ENCODE measurements around the gene PAK6.

Gene PAK6

DNA sequence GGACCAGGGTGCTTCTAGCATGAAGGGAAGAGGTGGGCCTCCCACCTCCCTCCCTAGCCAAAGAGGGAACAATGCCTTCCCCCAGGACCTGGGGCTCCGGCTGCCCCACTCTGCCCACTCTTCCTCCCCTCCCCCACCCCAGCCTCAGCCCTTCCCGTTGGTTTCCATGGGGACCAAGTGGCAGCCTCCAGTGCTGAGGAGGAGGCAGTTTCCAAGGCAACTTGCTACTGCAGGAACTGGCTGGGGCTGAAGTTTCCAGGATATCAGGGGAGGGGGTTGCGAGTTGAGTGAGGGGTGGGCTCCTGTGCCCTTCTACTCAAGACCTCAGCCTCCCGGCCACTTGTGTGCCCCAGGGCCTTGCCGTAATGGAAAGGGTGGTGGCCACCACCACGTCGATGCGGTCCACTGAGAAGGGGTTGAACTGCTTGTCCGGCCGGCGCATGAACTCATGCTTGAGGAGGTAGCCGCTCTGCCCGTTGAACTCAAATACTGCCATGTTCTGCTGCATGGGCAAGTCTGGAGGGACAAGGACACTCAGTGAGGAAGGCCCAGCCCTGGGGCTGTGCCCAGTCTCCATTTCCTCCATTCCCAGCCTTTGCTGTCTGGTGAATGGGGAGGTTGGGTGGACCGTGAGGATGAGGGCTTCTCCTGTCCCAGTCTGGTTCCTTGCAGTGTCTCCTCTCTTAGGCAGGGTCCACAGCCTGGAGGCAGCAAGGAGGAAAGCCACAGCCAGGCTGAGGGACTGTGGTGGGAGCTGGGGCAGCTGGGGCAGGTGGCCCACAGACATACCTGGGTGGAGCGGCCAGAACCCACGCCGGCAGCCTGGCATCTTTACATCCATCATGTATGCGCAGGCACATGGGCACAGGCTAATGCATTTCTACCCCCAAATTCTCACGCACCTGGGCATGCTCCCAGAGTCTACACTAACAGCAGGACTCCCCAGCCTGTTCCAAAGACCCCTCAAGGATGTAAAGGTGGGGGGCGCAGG is 55.3 kb downstream of the PAK6 start:
- DNase-seq, result no peak

DNA sequence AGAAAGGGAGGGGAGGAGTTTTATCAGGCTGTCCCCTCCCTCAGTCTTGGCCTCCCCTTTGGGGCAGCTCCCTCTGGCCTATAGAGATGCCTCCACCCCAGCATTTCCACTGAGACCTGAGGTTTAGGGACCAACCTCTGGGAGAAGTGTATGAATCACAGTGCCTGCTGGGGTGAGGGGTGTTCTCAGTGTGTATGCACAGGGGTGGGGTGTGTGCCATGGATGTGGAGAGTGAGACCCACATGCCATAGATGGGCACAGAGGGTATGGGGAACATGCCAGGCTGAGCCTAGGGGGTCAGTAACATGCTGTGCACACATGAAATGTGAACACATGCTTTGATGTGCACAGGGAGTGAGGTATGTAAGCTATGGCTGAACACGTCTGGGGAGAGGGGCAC is 56.4 kb downstream of the PAK6 start:
- DNase-seq, result no peak

DNA sequence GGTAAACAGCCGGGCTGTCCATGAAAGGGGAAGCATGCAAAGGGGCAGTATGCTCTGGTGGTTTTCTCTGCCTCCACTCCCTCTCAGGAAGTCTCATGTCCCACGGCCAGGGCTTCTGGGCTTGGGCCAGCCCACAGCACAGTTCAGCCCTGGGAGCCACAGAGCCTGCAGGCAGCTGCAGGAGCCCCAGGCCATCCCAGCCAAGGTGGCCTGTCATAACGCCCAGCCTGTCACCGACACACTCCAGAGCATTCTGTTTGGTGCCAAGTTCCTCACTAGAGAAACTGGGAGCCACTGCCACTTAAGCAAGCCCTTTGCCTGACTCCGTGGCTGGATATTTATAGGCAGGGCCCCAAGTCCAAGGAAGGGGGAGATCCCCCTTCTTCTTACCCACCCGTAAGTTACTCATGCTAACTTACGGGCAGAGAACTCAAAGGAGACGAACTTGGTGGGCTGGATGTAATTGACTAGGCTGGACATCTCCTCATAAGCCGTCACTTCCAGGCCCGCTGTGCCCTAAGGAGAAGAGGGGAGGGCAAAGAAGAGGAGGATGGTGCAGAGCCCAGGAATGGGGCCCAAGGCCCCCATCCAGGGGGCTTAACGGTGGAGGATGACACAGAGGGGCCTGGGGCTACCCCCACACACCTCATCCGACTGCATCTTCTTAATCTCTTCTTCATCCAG is 57.2 kb downstream of the PAK6 start:
- DNase-seq, result no peak

DNA sequence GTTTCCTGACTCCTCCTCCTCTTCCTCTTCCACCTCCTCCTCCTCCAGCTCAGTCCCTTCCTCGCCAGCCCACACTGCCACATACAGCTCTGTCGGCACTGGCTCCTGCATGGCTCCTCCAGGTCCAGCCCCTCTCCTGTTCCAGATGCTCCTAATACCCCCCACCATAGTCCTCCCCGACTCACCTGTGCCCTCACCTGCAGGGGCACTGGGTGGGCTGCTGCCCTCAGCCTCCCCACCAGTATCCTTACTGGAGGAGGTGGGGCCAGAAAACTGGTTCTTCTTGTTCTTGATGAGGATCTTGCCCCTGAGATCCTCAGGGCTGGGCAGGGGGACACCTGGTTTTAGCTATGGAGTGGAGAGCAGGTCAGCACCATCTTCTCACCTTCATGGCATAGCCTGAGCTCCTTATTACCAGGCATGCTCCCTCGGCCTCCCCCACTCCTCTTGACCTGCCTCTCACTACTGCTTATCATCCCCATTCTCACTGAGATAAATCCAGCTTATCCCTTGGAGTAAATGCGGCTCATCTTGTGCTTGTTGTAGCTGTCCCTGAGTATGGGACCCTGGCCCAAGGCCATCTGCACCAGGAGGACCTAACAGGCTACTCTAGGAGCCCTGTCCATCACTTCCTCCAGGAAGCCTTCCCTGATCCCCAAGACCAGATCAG is 57.8 kb downstream of the PAK6 start:
- no peak for DNase-seq

DNA sequence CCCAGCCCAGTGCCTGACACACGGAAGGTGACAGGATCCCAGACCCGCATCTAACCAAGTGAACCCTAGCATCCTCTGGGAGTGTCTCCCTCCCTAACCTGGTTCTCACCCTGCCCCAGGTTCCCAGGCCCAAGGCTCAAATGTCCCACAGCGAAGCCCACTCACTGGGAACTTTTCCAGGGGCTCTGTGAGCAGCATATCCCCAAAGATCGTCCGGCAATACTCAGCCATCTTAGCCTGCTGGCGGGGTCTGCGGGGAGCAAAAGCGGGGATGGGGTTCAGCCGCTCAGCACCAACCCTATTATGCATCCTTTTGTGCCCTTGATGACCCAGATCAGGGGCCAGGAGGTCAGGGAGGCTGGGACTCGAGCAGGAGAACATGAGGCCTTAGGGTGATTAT is 58.5 kb downstream of the PAK6 start:
- DNase-seq, result no peak

DNA sequence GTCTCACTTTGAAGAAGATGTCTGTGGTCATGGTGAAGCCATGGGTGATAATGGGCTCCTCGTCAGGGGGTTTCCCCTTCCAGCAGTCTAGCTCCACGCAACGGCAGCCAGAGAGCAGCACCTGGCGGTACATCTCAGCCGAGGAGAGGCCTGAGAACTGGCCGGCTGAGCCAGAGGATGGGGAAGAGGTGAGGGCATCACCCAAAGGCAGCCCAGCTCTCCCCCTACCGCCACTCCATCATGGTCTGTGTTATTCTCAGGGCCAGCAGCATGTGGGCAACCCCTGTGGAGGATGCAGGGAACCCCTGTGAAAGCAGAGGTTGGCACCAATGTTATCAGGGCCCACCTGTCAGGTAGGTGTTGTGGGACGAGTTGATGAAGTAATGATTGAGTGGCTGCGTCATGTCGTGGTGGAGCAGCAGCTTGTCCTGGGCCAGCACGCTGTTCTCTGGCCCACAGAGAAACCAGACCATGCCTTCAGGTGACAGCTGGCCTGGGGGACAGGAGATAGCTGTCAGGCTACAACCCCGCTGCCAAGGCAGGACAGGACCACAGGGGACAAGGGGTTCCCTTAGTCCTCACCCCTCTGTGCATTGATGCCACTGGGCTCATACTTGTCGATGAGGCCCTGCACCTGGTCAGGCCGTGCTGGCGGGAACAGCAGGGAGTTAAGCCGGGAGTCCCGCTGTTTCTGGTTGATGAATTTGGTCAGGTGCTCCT is 59.5 kb downstream of the PAK6 start:
- no peak for DNase-seq

DNA sequence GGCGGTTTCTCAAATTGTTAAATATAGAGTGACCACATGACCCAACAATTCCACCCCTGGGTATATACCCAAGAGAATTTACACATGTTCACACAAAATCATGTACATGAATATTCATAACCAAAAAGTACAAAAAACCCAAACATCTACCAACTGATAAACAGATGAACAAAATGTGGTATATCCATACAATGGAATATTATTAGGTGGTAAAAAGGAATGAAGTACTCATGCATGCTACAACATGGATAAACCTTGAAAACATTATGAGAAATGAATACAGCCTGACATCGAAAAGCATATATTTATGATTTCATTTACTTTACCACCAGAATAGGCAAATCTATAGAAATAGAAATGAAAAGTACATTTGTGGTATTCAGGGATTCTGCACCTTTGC is 61.5 kb downstream of the PAK6 start:
- DNase-seq, result no peak

DNA sequence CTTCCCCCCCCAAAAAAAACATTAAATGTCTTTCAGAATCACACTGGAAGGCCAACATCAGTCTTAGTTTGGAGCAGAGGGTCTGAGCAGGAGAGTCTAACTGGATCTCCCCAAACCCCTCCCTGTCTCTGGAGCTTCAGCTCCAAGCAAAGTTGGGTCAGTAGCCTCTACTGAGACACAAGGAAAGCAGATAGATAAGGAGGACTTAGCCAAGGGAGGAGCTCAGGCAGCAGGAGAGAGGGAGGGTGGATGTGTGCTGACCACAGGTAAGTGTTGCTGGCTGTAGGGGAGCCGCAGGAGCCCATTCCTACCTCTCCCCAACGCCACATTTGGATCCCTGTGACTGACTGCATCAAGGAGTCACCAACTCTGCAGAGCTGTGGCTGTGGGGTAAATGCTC is 61.9 kb downstream of the PAK6 start:
- DNase-seq, result no peak

DNA sequence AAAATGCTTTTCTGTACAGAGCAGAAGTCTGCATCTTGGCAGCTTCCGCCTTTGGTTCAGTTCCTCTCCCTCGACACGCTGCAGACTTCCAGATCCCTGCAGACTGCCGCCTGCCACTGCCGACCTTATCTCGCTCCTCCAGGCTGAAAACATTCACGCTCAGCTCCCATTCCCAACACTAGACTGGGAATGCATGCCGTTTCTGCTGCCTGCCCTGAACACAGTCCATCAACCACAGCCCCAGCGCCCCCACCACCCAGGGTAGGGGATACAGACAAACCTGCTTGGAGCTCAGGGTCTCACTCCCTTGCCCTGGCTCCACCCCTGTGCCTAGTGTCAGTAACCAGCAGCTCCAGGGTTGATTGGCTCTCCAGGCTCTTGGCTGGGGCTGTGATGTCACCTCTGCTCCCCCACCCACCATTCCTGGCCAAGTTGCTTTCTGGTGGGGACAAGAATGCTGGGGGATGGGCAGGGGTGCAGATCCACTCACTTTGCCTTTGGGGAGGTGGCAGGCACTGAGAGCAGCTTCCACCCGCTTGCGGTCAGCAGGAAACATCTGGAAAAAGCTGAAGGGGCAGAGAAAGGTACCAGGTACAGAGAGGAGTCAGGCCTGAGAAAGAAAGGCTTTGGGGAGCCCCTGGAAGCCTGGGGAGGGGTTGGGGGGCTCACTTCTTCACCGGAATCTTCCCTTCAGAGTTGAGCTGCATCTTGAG is 62.8 kb downstream of the PAK6 start:
- no peak for DNase-seq

DNA sequence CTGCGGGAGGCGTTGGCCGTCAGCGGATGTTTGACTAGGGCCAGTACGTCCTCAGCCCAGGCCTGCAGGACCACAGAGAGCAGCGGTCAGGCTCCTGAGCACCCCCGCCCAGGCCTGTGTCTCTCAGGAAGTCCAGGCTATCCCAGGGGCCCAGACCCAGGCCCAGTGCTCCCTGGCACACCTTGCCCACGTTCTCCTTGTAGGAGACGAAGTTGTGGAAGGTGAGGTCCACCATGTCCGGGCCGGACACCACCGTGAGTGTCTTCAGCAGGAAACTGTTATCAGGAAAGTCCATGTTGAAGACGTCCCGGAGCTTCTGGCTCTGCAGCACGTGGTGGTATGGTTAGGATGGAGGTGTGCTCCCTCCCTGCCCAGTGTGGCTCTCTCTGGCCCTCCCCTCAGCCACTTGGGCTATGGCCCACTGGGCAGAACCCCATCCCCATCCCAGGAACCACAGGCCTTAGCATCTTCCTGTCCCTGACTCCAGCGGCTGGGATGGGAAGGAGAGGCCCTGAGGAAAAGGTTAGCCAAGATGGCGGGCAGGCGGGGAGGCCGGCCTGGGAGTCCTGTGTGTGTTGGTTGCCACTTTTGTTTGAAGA is 63.5 kb downstream of the PAK6 start:
- DNase-seq, result no peak

DNA sequence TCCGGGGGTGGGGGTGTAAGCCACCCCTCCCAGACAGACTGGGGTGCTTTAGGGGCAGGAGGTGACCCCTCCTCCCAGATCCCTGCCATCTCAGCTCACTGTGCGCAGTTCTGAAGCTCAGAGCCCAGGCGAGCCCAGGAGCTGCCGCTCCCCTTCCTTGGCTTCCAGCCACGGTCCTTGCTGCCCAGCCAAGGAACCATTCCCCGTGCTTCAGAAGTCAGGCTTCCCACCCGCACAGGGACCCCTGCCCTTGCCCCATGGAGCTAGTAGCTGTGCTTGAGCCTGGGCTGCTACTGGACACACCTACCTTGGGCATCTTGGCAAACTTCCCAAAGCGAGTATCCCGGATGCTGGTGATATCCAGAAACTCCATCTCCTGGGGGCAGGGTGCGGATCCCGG is 64.1 kb downstream of the PAK6 start:
- no peak for DNase-seq

DNA sequence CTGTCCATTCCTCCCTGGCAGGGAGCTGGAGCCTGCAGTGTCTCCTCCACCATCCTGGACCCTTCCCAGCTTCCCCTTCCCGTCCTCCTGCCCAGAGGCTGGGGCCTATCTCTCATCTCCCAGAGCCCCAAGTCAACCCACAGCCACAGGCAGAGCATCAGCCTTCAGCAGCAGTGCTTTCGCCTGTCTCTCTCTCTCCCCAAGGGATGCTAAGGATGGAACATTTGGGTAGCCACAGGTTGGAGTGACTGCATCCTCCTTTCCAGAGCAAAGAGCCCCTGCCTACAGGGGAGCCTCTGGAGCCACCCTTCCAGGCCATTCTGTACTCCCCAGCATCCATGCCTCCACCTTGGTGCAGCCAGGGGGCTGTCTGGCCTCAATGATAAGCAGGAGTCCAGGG is 64.7 kb downstream of the PAK6 start:
- no peak for DNase-seq

DNA sequence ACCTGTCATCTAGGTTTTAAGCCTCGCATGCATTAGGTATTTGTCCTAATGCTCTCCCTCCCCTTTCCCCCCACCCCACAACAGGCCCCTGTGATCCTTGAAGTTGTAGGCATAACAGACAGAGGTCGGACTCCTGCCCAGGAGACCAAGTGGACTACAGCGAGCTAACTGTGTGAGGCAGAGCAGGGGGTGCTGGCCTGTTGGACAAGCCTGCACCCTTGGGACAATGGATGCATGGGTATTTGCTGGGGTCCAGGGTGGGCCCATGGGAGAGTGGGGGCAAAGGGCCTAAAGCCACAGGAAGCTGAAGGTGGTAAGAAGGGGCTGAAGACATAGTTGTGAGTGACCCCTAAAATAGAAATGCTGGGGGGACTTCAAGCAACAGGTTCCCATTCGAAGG is 66.4 kb downstream of the PAK6 start:
- DNase-seq, result no peak

DNA sequence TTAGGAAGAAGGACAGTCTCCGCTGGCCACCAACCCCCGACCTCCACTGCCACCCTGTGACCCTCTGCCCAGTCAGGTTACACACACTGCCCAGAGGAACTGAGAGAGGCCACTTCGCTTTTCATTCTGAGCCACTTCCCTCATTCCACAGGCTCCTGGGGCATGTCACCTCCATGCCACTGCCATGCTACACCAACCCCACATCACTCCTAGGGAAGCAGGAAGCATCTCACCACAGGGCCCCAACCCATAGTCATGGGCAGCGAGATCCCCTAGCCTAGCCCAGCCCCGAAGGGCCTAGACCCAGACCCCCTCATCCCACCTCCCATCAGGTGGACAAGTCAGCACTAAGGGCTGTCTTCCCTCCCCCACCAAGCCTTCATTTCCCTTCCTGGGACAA is 67.5 kb downstream of the PAK6 start:
- peak; percentile 14 for DNase-seq

DNA sequence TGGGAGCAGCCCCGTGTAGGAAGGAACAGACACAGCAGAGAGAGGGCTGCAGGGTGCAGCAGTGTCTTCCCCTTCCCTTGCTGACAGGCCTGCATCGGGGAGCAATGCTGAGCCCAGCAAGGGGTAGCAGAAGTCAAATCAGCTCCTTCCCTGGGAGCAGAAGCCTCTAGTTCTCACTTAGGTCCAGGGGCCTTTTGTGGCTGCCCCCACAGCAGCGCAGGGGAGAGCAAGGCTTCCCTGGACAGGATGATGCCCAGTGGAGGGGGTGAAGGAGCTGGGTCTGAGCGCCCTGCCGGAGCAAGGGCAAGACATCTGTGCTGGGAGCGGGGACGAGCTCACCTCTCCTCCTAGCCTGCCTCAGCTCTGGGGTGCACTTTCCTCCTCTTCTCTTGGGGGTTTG is 68.0 kb downstream of the PAK6 start:
- DNase-seq, result peak; percentile 18

DNA sequence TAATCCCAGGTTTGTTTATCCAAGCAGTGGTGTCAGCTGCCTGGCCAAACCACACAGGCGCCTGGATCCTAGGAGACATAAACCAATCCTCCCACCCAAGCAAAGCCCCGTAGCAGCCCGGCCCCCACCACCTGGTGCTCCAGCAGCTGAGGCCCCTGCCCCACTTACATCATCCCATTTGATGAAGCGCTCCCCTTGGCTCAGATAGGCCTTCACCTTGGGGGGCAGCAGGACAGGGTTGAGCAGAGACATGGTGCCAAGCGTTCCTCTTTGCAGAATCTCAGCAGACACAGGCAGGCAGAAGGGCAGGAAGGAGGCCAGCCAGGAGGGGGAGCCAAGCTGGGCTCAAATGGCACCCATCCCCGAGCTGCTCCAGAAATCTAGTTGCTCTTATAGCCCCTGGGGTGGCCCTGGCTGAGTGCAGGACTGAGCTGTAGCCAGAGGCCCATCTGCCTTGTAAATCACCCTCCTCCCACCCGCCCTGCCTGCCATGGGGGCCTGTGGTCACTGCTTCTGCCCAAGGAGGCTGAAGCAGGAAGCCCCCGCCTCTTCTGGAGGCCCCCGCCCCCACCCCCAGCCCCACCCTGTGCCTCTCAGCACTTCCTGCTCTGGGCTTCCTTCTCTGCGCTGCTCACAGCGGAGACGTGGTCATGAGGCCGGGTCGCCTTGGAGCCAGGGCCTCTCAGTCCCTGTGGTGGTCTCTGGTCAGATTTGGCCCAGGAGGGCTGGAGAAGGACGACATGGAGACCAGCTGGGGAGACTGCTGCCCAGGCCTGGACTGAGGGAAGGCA is 68.8 kb downstream of the PAK6 start, which contains the start of gene PLCB2:
TSS of gene PLCB2 (minus strand) at position 515 of the 791 bp plus-strand sequence. CDS start at position 252, 263 bp downstream.
- DNase-seq, result peak; percentile 69

DNA sequence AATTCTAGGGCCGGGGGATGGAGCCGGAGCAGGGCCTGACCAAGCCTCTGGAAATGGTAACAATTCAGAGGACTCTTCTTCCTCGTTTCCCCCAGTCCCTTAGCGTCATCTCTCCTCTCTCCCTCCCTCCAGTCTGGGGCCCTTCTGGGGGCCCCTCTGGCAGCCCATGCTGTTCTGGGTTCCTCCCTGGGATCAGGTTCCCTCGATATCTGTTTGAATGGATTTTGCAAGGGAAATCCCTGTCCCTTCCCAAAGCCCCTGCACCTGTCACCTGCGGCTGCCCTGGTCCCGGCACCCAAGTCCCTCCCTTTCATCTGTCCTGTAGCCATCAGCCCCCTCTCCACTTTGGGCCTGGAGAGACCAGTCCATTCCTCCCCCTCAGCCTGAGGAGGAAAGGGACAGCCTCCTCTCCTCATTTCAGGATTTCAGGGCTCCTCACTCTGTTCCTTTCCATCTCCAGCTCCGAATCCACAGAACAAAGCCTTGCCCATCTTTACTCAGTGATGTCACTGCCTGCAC is 70.5 kb downstream of the PAK6 start:
- no peak for DNase-seq

DNA sequence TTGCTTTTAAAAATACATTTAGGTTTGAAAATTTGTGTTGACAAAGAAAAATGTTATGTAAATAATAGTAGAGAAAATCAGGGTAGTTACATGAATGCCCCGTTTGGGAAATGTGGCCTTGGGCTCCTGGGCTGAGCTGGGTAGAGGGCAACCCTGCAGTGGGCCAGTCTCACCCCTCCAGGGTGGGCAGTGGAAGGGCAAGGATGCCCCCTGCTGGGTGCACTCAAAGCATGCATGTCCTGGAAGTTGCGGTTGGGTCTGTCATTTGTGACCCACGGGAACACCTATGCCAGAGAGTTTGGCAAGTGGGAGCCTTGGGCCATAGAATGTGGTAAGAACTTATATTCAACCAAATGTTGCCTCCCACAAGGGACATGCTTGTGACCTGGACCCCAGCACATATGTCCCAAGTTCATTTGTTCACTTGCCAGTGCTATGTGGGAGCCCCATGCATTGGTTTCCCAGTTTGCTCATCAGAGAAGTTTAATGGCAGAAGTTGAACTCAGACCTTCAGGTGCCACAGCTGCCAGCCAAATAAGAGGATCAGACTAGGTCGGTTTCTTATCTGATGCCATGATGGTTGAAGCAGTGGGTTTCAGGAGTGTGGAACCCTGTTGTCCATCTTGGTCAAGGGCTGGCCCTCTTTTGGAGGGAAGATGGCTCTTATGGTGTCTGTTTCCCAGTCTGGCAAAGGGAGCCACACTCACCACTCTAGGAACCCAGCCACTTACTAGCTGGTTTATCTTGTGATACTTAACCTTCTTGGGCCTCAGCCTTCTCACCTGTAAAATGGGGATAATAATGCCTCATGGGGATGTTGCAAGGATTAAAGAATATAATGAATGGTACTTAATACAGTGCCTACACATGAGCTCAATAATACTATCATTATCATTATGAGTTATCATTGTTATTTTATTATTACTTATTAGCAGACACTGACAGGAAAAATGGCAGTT is 71.4 kb downstream of the PAK6 start:
- peak; percentile 73 for DNase-seq

DNA sequence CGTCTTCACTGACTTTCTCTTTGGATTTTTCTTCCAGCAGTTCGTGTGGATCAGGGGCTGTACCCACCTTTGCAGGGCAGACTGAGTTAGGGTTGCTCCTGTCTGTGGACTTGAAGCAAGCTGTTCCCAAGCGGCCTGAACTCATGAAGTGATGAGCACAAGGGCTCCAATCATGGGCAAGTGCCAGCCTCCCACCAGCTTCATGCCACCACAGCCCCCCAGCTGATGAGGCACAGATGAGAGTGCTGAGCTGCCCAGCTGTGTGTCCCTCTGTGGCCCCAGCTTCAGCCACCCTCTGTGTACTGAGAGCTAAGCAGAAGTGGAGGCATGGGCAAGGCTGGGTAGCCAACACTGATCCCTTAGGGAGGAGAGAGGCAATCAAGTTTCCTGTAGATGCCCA is 72.1 kb downstream of the PAK6 start:
- DNase-seq, result no peak
